KMS-11 (cell line): ENCODE measurements around the gene AWAT1.
"Not testable (repeated sequence)": the region's sequence is repeated elsewhere in the genome, so short reads cannot be mapped to it uniquely, and the experiment has no call there.

Experiments
- H2AFZ ChIP-seq: fragments of 200-600 bp; sonication (generic); 2 replicates; pipeline ENCODE4 v1.6.1; 2016; ENCODE audit warnings: antibody characterized with exemption, mixed run types, low read depth
- H3K27ac ChIP-seq: fragments of 200-600 bp; sonication (generic); 2 replicates; pipeline ENCODE4 v1.6.1; 2016; ENCODE audit warnings: mild to moderate bottlenecking, mixed run types
- H3K27me3 ChIP-seq: fragments of 200-600 bp; sonication (generic); 2 replicates; pipeline ENCODE4 v1.6.1; 2017; ENCODE audit warnings: mild to moderate bottlenecking, low read depth, mixed run types, moderate library complexity; ENCODE audit not compliant: insufficient read depth
- H3K36me3 ChIP-seq: fragments of 200-600 bp; sonication (generic); 2 replicates; pipeline ENCODE4 v1.6.1; 2017; ENCODE audit warnings: mild to moderate bottlenecking, mixed run types; ENCODE audit not compliant: insufficient read depth
- H3K4me1 ChIP-seq: fragments of 200-600 bp; sonication (generic); 2 replicates; pipeline ENCODE4 v1.6.1; 2016; ENCODE audit warnings: mild to moderate bottlenecking, low read depth, mixed run types; ENCODE audit not compliant: poor library complexity, severe bottlenecking
- H3K4me2 ChIP-seq: fragments of 200-600 bp; sonication (generic); 2 replicates; pipeline ENCODE4 v1.7.0; 2016; ENCODE audit warnings: mild to moderate bottlenecking, mixed run types
- H3K4me3 ChIP-seq: fragments of 200-600 bp; sonication (generic); IDR thresholded peaks from 2 replicates; pipeline ENCODE4 v1.6.1; 2017; ENCODE audit warnings: low read depth, low read length, mixed read lengths; ENCODE audit not compliant: insufficient read depth
- H3K79me2 ChIP-seq: fragments of 200-600 bp; sonication (generic); 2 replicates; pipeline ENCODE4 v1.6.1; 2016; ENCODE audit warnings: low read depth, mixed run types; ENCODE audit not compliant: insufficient read depth
- H3K9ac ChIP-seq: fragments of 200-600 bp; sonication (generic); 2 replicates; pipeline ENCODE4 v1.6.1; 2016; ENCODE audit warnings: mild to moderate bottlenecking, mixed run types
- H4K20me1 ChIP-seq: fragments of 200-600 bp; sonication (generic); 2 replicates; pipeline ENCODE4 v1.6.1; 2016; ENCODE audit warnings: mild to moderate bottlenecking, mixed run types; ENCODE audit not compliant: insufficient read depth
- CTCF ChIP-seq: fragments of 200-600 bp; sonication (generic); conservative IDR thresholded peaks from 2 replicates; pipeline ENCODE4 v1.6.1; 2017; ENCODE audit warnings: low read depth, mild to moderate bottlenecking, antibody characterized with exemption, low read length, moderate library complexity, mixed read lengths

AWAT1 gene

GRCh38 chrX:70262952-70263567 is 28.6 kb downstream of the AWAT1 start:
- Histone ChIP-seq H3K27me3 (no peaks in the 10 kb centered on the region), H4K20me1 (no peaks in the 10 kb centered on the region), H3K27ac (no peak overlapping the region), H3K9ac (no peak overlapping the region), H3K4me2 (no peak overlapping the region), H3K36me3 (no peaks in the 10 kb centered on the region), H3K4me1 (no peaks in the 10 kb centered on the region), H3K4me3 (no peak overlapping the region), H2AFZ (no peak overlapping the region), H3K79me2 (no peaks in the 10 kb centered on the region)
- 0 out of 2 replicates have a peak, but pooled peaks have one; percentile 34 for TF ChIP-seq CTCF

- H3K79me2 ChIP-seq, result no peaks in the 10 kb centered on the region
- no peak overlapping the region for H3K4me3 ChIP-seq
- TF ChIP-seq CTCF, result no peak
- H3K27ac ChIP-seq, result no peak overlapping the region
- H2AFZ ChIP-seq, result no peak overlapping the region
- no peaks in the 10 kb centered on the region for H4K20me1 ChIP-seq
- H3K9ac ChIP-seq, result no peak overlapping the region
- no peak overlapping the region for H3K4me2 ChIP-seq
- no peaks in the 10 kb centered on the region for H3K36me3 ChIP-seq
- no peaks in the 10 kb centered on the region for H3K4me1 ChIP-seq
- no peaks in the 10 kb centered on the region for H3K27me3 ChIP-seq
Observed at GRCh38 chrX:70264784-70265183, 30.3 kb downstream of the AWAT1 start.

GRCh38 chrX:70268034-70268433 is 33.6 kb downstream of the AWAT1 start, which contains the start of gene ARR3:
Gene ARR3 (plus strand): TSS chrX:70268334. CDS start chrX:70269386, 1,052 bp downstream.
- H3K4me1 ChIP-seq, result no peaks in the 10 kb centered on the region
- H3K79me2 ChIP-seq, result no peaks in the 10 kb centered on the region
- H3K27ac ChIP-seq, result no peak within 1 kb of the TSS
- no peak for TF ChIP-seq CTCF
- H3K9ac ChIP-seq, result no peak within 1 kb of the TSS
- no peak within 1 kb of the TSS for H3K4me2 ChIP-seq
- H4K20me1 ChIP-seq, result no peaks in the 10 kb centered on the region
- no peak within 1 kb of the TSS for H3K4me3 ChIP-seq
- no peaks in the 10 kb centered on the region for H3K36me3 ChIP-seq
- H2AFZ ChIP-seq, result no peak within 1 kb of the TSS
- H3K27me3 ChIP-seq, result no peaks in the 10 kb centered on the region

GRCh38 chrX:70274029-70274428 is 39.6 kb downstream of the AWAT1 start:
- H3K4me1 ChIP-seq, H3K27ac ChIP-seq, H3K36me3 ChIP-seq, H3K9ac ChIP-seq, H3K79me2 ChIP-seq, H2AFZ ChIP-seq, H4K20me1 ChIP-seq, H3K4me3 ChIP-seq, H3K4me2 ChIP-seq, H3K27me3 ChIP-seq: not testable (repeated sequence)

- H3K79me2 ChIP-seq, result no peaks in the 10 kb centered on the region
- H3K9ac ChIP-seq, result no peak overlapping the region
- no peaks in the 10 kb centered on the region for H3K27me3 ChIP-seq
- no peaks in the 10 kb centered on the region for H3K36me3 ChIP-seq
- H3K4me2 ChIP-seq, result no peak overlapping the region
- H4K20me1 ChIP-seq, result no peaks in the 10 kb centered on the region
- no peak for TF ChIP-seq CTCF
- no peak overlapping the region for H3K27ac ChIP-seq
- no peak overlapping the region for H2AFZ ChIP-seq
- no peak overlapping the region for H3K4me3 ChIP-seq
- H3K4me1 ChIP-seq, result no peaks in the 10 kb centered on the region
Observed at GRCh38 chrX:70279081-70279480, 44.6 kb downstream of the AWAT1 start.
